SW480 (cell line): ENCODE measurements around the gene LRBA.
"Not testable (repeated sequence)": the region's sequence is repeated elsewhere in the genome, so short reads cannot be mapped to it uniquely, and the experiment has no call there.

ENCODE experiments used
- DNase-seq: peaks from one replicate; pipeline ENCODE4 v3.0.0-alpha.2; 2016; ENCODE audit warnings: low spot score

LRBA gene

GRCh38 chr4:150742930-150743329, 272.2 kb downstream of the LRBA start:
- not testable (repeated sequence) for DNase-seq

- DNase-seq = no peak
These were observed 275.5 kb downstream of the LRBA start for GRCh38 chr4:150739591-150739990.

GRCh38 chr4:150725957-150726523, 289.0 kb downstream of the LRBA start:
- no peak for DNase-seq

DNA sequence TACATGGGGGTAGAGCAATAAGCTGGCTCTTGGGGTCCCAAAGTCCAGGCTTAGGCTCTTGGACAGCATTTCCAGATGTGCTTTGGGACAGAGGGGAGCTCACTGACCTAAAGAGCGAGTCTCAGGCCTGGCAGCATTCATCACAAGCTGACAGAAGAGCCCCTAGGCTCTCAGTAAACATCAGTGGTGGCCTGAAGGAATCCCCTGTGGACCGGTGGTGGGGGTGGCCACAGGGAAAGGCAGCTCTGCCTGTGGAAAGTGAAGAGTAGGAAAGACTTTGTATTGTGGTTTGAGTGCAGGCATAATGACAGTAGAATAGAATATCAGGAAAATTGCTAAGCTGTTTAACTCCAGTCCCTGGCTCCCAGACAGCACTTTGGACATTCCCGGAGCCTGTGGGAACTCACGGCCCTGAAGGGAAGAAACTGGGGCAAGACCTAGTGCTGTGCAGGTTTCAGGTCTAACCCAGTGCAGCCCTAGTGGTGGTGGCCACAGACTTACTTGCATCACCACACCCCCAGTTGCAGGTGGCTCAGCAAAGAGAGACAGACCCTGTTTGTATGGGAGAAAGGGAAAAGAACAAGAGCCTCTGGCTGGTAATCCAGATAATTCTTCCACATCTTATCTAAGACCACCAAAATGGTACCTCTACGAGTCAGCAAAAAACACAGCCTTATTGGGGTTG, 291.2 kb downstream of the LRBA start:
- DNase-seq = no peak

GRCh38 chr4:150722908-150723362, 292.1 kb downstream of the LRBA start:
- no peak for DNase-seq

DNA sequence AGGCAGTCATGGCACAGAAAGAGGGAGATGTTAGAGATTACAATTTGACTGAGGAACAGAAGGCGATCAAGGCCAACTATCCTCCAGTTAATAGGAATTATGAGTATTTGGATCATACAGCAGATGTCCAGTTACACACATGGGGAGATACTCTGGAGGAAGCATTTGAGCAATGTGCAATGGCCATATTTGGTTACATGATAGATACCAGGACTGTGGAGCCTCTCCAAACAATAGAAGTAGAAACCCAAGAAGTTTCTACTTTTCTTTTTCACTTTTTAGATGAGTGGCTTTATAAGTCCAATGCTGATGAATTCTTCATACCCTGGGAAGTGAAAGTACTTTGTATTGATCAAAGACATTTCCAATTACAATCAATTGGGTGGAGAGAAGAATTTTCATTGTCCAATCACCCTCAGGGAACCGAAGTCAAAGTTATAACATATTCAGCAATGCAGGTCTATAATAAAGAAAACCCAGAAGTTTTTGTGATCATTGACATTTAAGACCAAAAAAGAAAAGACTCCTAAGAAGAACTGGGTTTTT, 294.0 kb downstream of the LRBA start:
- no peak for DNase-seq

GRCh38 chr4:150717952-150718351, 297.1 kb downstream of the LRBA start:
- DNase-seq = no peak

DNA sequence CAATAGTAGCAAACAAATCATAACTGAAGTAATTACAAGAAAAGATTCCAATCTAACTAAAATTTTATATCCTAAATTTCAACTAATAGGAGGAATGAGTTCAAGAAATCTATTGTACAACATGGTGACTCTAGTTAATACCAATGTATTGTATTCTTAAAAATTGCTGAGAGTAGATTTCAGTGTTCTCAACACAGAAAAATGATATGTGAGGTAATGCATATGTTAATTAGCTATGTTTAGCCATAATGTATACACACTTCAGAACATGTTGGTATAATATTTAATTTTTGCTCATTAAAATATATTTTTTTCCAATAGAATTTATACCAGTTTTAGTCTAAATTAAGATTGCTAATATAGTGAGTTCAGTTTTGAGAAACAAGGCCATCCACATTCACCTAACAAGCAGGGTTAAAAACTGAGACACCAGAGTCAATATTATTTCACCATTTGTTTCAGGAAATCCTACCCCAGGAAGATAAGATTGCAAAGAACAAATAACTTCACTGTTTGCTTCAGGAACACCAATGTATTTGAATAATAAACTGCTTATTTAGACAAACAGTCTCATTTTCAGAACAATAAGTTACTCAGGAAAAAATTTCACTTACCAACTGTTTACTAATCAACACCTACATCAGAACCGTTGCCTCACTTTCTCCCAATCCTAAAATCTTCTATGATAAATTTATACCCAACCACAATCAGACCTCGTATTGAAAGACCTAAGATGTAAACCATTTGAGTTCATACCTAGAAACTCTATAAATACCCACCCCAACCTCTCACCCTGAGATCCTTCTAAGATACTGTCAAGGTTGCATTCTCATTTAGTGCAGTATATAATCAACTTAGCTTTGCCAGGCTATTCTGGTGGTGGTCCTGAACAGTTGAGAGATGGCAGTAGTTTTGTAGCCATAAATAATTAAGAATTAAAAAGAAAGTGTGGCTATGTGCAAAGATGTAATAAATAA, 300.3 kb downstream of the LRBA start:
- DNase-seq = no peak

GRCh38 chr4:150713251-150713650, 301.8 kb downstream of the LRBA start:
- no peak for DNase-seq

- DNase-seq = no peak
These were observed 304.2 kb downstream of the LRBA start for GRCh38 chr4:150710770-150711375.

DNA sequence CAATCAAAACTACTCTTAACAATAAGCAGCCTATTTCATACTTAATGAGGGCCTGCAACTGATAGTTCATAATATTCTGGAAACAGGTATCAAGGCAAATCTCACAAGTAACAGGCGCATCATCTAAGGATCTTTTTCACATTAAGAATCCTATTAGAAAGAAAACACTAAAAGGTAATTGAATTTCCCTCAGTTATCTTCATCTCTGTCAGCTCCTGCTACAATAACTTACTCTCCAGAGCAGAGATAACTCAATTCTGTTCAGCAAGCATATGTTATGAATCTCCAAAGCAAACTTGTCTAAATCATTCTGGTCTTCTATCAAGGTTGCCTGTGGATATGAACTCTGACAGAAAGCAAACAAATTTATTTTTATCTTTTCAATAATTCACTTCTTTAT, 307.1 kb downstream of the LRBA start:
- no peak for DNase-seq

- no peak for DNase-seq
These were observed 315.5 kb downstream of the LRBA start for GRCh38 chr4:150699599-150699998.

DNA sequence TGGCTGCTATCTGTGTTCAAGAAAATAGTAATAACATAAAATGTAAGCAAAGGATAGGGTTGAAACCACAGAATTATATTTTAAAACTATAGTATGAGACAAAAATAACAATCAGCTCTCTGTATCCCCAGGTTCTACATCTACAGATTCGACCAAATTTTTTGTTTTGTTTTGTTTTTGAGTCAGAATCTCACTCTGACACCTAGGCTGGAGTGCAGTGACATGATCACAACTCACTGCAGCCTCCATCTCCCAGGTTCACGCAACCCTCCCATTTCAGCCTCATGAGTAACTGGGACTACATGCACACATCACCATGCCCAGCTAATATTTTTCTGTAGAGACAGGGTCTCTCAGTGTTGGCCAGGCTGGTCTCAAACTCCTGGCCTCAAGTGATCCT, 319.9 kb downstream of the LRBA start:
- DNase-seq = no peak

DNA sequence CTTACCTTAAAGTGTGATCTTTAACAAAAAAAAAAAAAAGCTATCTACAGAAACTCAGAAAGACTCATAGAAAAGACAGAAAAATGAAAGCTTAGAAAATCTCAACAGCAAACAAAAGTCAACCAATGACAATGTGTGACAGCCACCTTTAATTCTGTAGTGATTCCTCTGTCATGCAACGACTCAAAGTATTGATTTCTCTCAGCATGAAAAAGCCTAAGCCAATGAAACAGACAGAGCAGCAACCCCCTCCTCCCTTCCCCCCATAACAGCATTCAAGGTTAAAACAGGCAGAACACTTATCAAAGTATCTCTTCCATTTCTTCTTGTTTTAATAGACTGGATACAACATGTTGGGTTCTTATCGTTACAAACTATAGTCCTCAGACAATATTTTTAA, 320.6 kb downstream of the LRBA start:
- no peak for DNase-seq

DNA sequence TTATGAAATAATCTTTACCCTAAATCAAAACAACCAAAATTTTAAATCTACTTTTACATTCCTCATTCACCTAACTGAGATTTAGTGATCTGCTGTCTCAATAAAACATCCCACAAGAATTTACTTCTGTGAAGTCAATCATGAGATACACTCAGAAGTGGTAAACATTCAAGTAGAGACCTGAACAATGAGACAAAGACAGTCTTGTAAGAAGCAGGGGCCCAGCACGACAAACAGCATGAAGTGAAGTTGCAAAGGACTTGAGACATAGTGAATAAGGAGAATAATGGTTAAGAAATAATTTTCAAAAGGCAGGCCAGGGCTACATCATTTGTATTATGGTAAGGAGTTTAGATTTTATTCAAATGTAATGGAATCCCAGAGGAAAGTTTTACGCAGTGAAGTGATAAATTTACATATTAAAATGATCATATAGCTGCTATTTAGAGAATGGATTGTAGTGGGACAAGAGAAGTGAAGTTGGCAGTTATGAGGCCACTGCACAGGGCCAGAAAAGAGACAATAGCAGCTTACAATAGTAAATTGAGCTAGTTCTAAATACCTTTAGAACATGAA, 331.2 kb downstream of the LRBA start:
- no peak for DNase-seq

- no peak for DNase-seq
These were observed 333.0 kb downstream of the LRBA start for GRCh38 chr4:150682126-150682525.

GRCh38 chr4:150681063-150681462, 334.0 kb downstream of the LRBA start:
- DNase-seq = no peak

GRCh38 chr4:150680651-150681050, 334.4 kb downstream of the LRBA start:
- no peak for DNase-seq

GRCh38 chr4:150679765-150680343, 335.2 kb downstream of the LRBA start:
- DNase-seq = no peak

DNA sequence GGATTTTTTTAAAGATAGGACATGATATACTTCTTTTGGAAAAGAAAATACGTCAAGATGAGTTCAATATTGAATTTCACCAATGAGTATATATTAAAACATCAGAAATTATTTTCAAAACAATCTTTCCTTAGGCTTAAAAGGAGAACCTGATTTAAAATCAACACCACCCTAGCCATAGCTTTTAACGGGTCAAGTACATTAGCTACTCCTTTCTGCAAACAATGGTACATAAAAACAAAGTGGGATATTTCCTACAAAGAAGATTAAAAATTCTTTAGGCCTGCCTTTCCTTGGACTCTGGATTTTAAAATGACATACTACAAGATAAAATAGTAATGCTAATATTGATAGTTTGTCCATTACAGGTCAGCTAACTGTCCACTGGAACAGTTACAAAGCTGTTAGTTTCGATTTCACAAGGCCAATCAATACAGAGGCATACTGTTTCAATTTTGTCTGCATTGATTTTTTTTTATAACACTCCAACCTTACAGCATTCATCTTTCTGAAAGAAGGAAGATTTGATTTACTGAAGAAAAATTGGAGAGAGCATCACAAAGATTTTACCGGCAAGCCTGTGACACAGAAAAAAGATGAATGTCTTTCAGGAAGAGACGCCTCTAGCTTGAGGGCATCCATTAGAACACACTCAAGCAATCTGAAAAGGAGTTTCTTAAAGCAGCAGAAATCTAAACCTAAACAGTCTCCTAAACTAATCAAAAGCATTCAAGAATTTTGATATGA, 335.9 kb downstream of the LRBA start:
- no peak for DNase-seq

DNA sequence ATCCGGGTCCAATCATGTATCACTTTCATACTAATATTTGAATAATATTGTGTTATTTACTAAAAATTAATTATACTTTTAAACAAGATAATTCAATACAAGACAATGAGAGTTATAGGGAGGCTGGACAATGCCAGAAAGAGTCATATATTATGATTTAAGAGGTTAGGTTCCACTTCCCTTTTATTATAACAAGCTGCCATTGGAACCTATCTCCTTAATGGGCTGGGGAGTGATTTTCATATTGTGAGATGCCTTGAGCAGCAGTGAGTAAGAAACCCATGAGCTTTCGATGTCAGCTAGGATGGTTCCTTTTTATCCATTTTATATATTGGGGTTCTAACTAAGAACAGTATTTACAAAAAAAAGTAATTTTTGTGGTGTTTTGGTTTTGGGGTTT, 341.3 kb downstream of the LRBA start:
- no peak for DNase-seq
